Measurements from ENCODE around the gene SYPL2.

SYPL2 gene

GRCh38 chr1:109478806-109479205, 12.5 kb downstream of the SYPL2 start:
- peaks cover 8% of the 10 kb centered on the region for H3K4me1 ChIP-seq (ENCODE audit: insufficient read depth, low read length)
- DNase-seq = no peak
- H3K36me3 ChIP-seq (ENCODE audit: insufficient read depth, low read length) = no peaks in the 10 kb centered on the region
- peaks cover 13% of the 10 kb centered on the region for H3K27me3 ChIP-seq (ENCODE audit: insufficient read depth, low read length, poor library complexity)
- no peaks in the 10 kb centered on the region for H3K79me2 ChIP-seq (ENCODE audit: insufficient read depth, low read length)
- H2AFZ ChIP-seq (ENCODE audit: low read depth, low read length) = no peak overlapping the region
- no peak overlapping the region for H3K9ac ChIP-seq (ENCODE audit: low read depth, low read length)
- TF ChIP-seq EZH2 (IDR thresholded peaks at IDR 0.05; ENCODE audit: borderline replicate concordance, low read depth, low read length, severe bottlenecking) = no peak
- TF ChIP-seq CTCF (IDR thresholded peaks at IDR 0.05; ENCODE audit: borderline replicate concordance, extremely low read depth, low read length, poor library complexity, severe bottlenecking) = no peak
- no peak overlapping the region for H3K4me3 ChIP-seq (ENCODE audit: low read depth in 1 of 2, low read length in 2 of 2)
- H3K9me3 ChIP-seq (ENCODE audit: insufficient read depth, low read length, severe bottlenecking) = no peaks in the 10 kb centered on the region
- no peak for ATAC-seq (ENCODE audit: insufficient read depth, low read depth)
- H4K20me1 ChIP-seq (ENCODE audit: insufficient read depth, low read length) = no peaks in the 10 kb centered on the region
- H3K27ac ChIP-seq (ENCODE audit: low read length) = no peak overlapping the region
- H3K4me2 ChIP-seq (ENCODE audit: insufficient read depth, low read length) = no peak overlapping the region

GRCh38 chr1:109479311-109479710, 13.0 kb downstream of the SYPL2 start:
- peaks cover 13% of the 10 kb centered on the region for H3K27me3 ChIP-seq (ENCODE audit: insufficient read depth, low read length, poor library complexity)
- TF ChIP-seq EZH2 (IDR thresholded peaks at IDR 0.05; ENCODE audit: borderline replicate concordance, low read depth, low read length, severe bottlenecking) = no peak
- no peak for TF ChIP-seq CTCF (IDR thresholded peaks at IDR 0.05; ENCODE audit: borderline replicate concordance, extremely low read depth, low read length, poor library complexity, severe bottlenecking)
- H3K9ac ChIP-seq (ENCODE audit: low read depth, low read length) = no peak overlapping the region
- peaks cover 2% of the 10 kb centered on the region for H3K79me2 ChIP-seq (ENCODE audit: insufficient read depth, low read length)
- no peak overlapping the region for H3K27ac ChIP-seq (ENCODE audit: low read length)
- no peaks in the 10 kb centered on the region for H4K20me1 ChIP-seq (ENCODE audit: insufficient read depth, low read length)
- H2AFZ ChIP-seq (ENCODE audit: low read depth, low read length) = no peak overlapping the region
- H3K9me3 ChIP-seq (ENCODE audit: insufficient read depth, low read length, severe bottlenecking) = no peaks in the 10 kb centered on the region
- H3K4me2 ChIP-seq (ENCODE audit: insufficient read depth, low read length) = no peak overlapping the region
- ATAC-seq (ENCODE audit: insufficient read depth, low read depth) = no peak
- H3K4me1 ChIP-seq (ENCODE audit: insufficient read depth, low read length) = peaks cover 9% of the 10 kb centered on the region
- H3K36me3 ChIP-seq (ENCODE audit: insufficient read depth, low read length) = no peaks in the 10 kb centered on the region
- H3K4me3 ChIP-seq (ENCODE audit: low read depth in 1 of 2, low read length in 2 of 2) = no peak overlapping the region
- DNase-seq = no peak

GRCh38 chr1:109479901-109480300, 13.6 kb downstream of the SYPL2 start:
- Histone ChIP-seq H2AFZ (ENCODE audit: low read depth, low read length) (no peak overlapping the region), H3K27me3 (ENCODE audit: insufficient read depth, low read length, poor library complexity) (peaks cover 13% of the 10 kb centered on the region), H3K4me3 (ENCODE audit: low read depth in 1 of 2, low read length in 2 of 2) (no peak overlapping the region)

More at GRCh38 chr1:109479901-109480300, 13.6 kb downstream of the SYPL2 start:
- no peaks in the 10 kb centered on the region for H3K36me3 ChIP-seq (ENCODE audit: insufficient read depth, low read length)
- H3K27ac ChIP-seq (ENCODE audit: low read length) = no peak overlapping the region
- no peak overlapping the region for H3K4me2 ChIP-seq (ENCODE audit: insufficient read depth, low read length)
- no peaks in the 10 kb centered on the region for H3K9me3 ChIP-seq (ENCODE audit: insufficient read depth, low read length, severe bottlenecking)
- DNase-seq (no peak), ATAC-seq (ENCODE audit: insufficient read depth, low read depth) (no peak)
- H3K79me2 ChIP-seq (ENCODE audit: insufficient read depth, low read length) = peaks cover 8% of the 10 kb centered on the region
- TF ChIP-seq CTCF (IDR thresholded peaks at IDR 0.05; ENCODE audit: borderline replicate concordance, extremely low read depth, low read length, poor library complexity, severe bottlenecking) = no peak
- TF ChIP-seq EZH2 (IDR thresholded peaks at IDR 0.05; ENCODE audit: borderline replicate concordance, low read depth, low read length, severe bottlenecking) = no peak
- peaks cover 15% of the 10 kb centered on the region for H3K4me1 ChIP-seq (ENCODE audit: insufficient read depth, low read length)
- no peak overlapping the region for H3K9ac ChIP-seq (ENCODE audit: low read depth, low read length)
- H4K20me1 ChIP-seq (ENCODE audit: insufficient read depth, low read length) = no peaks in the 10 kb centered on the region
